Epithelial cell of prostate (primary cell): ENCODE data around the gene SERPINC1.
"Not testable (repeated sequence)": the region's sequence is repeated elsewhere in the genome, so short reads cannot be mapped to it uniquely, and the experiment has no call there.

ENCODE experiments used
- DNase-seq: peaks from one replicate; pipeline ENCODE4 v3.0.0-alpha.2; 2011; ENCODE audit warnings: low read depth, low spot score
- H3K27ac ChIP-seq: fragments of 450-650 bp; 2 replicates; pipeline ENCODE4 v1.5.1; 2017; ENCODE audit warnings: mild to moderate bottlenecking

Gene SERPINC1

DNA sequence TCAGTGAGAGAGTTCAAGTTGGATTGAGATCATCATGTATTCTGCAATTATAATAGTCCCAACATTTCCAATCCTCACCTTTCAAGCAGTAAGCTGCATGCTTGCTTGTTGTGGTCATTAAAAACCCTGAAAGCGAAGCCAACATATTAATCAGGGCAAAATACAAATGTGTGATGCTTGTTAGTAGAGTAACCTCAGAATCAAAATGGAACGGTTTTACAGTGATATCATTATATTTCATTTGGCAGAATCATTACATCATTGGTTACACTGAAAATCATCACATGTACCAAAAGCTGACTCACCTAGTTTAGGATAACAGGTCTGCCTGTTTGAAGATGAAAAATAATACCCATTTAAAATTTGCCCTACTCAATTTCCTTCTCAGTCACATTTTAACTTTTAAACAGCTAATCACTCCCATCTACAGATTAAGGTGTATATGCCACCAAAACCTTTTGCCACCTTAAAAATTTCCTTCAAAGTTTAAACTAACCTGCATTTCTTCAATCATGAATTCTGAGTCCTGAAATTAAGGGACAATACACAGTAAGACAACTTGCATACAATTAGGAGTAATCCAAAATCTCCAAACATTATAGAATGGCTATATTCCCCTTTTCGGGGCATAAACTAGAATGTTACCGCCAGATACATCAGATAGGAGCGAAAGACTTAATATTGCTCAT lies 52.8 kb downstream of the SERPINC1 start:
- no peak for DNase-seq
- peak overlapping the region; percentile 95 for H3K27ac ChIP-seq

DNA sequence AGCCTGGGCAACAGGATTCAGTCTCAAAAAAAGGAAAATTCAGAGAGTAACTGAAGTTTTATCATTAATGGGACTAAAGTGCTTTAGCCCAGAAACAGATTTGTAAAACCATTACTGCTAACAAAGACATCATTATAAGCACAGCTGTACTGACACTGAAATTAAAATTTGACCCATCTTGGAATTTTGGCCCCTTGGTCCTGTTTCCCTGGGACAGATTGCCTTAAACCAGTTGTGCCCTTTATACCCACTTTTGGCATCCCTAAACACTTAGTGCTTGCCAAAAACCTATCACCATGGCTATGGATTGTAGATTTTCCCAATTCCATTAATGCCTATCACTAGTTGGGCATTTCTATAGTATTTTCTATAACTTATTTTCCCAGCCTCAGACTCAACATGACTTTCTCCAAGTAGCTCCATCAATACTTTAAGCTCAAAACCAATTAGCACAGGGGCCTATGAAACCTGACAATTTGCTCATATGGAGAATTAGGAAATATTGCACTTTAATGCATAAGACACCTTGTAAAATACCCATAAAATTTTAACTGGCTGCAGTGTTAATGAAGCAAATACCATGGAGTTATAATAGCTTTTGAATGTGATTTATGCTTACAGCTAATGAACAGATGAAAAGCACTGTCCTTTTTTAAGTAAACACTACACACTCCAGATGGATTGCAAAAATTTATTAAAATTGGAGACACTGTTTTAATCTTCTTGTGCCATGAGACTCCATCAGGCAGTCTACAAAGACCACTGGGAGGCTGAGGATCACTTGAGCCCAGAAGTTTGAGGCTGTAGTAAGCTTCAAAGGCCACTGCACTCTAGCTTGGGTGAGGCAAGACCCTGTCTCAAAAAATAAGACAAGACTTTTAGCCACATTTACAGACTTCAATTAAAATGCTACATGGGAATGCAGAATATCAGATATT lies 53.6 kb downstream of the SERPINC1 start:
- DNase-seq: no peak
- peak overlapping the region; percentile 95 for H3K27ac ChIP-seq

DNA sequence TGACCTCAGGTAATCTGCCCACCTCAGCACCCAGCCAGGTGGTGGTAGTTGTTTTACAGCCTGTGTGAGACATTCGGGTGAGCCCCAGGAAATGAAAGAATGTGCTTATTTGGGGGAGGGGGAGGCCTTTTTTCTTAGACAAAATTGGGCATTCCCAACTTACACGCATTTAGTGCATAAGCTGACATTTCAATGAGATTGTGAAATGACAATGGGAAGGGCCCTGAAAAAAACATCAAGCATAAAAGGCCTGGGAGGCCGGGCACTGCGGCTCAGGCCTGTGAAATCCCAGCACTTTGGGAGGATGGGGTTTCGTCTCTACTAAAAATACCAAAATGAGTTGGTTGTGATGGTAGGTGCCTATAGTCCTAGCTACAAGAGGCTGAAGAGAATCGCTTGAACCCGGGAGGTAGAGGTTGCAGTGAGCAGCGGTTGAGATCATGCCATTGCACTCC lies 54.3 kb downstream of the SERPINC1 start:
- no peak for DNase-seq
- H3K27ac ChIP-seq: peak overlapping the region; percentile 95

DNA sequence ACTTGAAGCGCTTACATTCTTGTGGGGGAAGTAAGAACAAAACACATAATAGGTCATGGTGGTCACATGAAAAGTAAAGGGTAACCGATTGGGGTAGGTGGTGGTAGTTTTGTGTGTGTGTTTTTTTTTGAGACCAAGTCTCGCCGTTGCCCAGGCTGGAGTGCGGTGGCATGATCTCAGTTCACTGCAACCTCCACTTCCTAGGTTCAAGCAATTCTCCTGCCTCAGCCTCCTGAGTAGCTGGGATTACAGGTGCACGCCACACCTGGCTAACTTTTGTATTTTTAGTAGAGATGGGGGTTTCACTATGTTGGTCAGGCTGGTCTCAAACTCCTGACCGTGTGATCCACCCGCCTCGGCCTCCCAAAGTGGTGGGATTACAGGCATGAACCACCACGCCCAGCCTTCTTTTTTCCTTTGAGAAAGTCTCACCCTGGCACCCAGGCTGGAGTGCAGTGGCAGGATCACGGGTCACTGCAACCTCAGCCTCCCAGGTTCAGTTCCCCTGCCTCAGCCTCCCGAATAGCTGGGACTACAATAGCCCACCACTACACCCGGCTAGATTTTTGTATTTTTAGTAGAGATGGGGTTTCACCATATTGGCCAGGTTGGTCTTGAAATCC lies 54.9 kb downstream of the SERPINC1 start:
- peak overlapping the region; percentile 95 for H3K27ac ChIP-seq
- not testable (repeated sequence) for DNase-seq

DNA sequence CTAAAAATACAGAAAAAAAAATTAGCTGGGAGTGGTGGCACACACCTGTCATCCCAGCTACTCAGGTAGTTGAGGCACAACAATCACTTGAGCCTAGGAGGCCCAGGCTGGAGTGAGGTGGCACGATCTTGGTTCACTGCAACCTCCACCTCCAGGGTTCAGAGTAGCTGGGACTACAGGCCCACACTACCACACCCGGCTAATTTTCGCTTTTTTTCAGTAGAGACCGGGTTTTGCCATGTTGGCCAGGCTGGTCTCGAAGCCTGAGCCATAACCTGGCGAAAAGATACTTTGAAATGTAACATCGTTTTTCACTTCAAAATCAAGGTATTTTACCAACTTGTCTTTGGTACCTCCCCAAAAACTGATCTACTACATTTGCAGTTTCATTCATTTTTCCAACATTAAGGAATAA lies 55.4 kb downstream of the SERPINC1 start:
- DNase-seq: no peak
- peak overlapping the region; percentile 95 for H3K27ac ChIP-seq

DNA sequence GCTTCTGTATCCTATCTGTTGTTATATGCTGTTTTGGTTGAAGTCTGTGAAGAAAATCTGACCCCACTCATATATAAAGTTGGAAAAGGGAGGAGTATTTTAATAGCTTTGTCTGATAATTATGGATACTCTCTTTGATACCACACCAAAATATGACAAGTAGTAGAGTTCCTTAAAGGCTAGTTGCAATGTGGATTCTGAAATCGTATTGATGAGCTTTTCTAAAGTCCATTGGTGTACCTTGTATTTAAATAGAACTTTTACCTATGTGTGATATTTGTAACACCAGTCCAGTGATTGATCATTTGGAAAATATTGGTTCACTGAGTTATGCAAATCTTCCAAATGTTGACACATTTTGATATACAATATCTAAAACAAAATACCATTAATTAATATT lies 57.1 kb downstream of the SERPINC1 start:
- no peak for DNase-seq
- peak overlapping the region; percentile 95 for H3K27ac ChIP-seq

DNA sequence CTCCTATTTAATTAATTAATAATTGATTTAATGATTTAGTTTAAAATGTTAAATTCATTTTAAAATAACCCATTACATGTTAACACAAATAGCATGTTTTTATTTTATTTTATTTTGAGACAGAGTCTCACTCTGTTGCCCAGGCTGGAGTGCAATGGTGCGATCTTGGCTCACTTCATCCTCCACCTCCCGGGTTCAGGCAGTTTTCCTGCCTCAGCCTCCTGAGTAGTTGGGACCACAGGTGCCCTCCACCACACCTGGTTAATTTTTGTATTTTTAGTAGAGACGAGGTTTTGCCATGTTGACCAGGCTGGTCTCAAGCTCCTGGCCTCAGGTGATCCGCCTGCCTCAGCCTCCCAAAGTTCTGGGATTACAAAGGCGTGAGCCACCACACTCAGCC lies 57.6 kb downstream of the SERPINC1 start:
- not testable (repeated sequence) for H3K27ac ChIP-seq, DNase-seq

DNA sequence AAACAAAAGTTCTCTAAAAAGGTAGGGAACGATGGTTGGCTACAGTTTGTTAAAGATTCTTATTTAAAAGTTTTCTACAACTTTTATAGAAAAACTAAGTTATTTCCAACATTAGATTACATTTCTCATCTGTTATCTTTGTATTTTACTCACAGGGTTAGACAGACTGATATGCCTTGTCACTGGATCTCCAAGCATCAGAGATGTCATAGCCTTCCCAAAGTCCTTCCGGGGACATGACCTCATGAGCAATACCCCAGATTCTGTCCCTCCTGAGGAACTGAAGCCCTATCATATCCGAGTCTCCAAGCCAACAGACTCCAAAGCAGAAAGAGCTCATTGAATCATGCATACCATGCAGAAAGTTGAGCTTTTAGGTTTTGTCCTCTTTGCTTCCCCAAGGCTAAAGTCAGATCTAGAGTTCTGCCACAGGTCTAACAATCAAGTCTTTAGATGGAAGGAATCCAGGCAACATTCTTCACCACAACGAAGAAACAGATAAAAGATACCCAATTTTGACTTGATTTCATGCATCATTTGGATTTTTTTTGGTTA lies 59.7 kb downstream of the SERPINC1 start:
- DNase-seq: no peak
- H3K27ac ChIP-seq: no peak overlapping the region

DNA sequence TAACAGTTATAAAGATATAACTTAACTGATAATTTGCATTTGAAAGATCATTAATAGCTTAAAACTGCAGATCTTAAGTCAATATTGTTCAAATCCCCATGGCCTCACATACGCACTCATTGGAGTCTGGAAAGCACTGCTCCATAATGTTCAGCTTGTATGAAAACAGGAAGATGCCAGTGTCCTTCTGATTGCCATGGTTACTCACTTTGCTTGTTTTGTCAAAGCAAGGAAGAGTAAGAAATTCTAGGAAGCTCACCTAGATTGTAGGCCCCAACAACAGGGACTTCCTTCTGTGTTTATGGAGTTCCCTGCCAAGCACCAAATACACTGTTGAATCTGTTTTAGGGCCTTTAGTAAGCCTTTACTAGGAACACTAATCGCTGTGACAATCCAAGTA lies 60.2 kb downstream of the SERPINC1 start:
- DNase-seq: no peak
- H3K27ac ChIP-seq: no peak overlapping the region

DNA sequence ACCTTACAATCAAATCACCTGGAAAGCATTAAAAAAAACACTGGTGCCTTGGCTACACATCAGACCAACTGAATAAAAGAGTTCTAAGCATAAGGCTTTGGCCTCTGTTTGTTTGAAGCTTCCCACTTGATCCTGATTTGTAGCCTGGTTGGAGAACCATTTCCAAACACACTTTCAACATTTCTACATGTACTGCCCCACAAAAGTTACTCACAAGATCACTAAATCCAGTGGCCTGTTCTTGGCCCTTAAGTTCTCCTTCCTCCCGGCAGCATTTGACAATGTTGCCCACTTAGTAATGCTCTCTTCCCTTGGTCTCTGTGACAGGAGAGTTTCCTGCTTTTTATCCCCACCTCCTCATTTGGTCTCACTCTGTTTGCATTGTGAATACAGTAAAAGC lies 61.1 kb downstream of the SERPINC1 start:
- DNase-seq: no peak
- no peak overlapping the region for H3K27ac ChIP-seq
